ENCODE data around the gene RIN3. TPM values are rescaled to one million over a fixed set of nuclear protein-coding genes. Genes with fewer than 3 reads are reported as not detected.

RIN3 gene
- total and polyA plus RNA-seq, 4 donors: 5.0 to 15.6 (median 9.0) TPM

DNA sequence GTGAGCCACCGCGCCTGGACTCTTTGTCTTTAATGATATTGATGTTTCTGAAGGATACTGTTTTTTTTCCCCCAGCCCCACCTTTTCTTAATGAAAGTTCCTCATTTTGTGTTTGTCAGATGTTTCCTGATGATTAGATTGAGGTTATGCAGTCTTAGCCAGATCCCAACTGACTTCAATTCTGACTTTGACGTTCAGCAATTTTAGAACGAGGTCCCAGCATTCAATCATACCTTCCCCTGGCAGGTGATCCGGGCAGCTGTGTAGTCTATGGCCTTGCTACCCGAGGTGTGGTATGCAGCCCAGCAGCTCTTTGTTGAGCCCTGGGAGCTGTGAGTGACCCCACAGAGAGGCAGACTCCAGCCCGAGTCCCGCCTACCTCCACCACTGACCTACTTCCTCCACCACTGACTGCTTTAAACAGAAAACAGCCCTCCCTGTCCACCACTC, 152.1 kb downstream of the RIN3 start (continued):
- TF ChIP-seq, protein P1, sequence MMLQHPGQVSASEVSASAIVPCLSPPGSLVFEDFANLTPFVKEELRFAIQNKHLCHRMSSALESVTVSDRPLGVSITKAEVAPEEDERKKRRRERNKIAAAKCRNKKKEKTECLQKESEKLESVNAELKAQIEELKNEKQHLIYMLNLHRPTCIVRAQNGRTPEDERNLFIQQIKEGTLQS (IDR thresholded peaks at IDR 0.05): no peak
- TF ChIP-seq, protein P2, sequence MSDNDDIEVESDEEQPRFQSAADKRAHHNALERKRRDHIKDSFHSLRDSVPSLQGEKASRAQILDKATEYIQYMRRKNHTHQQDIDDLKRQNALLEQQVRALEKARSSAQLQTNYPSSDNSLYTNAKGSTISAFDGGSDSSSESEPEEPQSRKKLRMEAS (IDR thresholded peaks at IDR 0.05): no peak
- TF ChIP-seq FOXA2 (IDR thresholded peaks at IDR 0.05): no peak
- TF ChIP-seq FOXA1 (IDR thresholded peaks at IDR 0.05): no peak

DNA sequence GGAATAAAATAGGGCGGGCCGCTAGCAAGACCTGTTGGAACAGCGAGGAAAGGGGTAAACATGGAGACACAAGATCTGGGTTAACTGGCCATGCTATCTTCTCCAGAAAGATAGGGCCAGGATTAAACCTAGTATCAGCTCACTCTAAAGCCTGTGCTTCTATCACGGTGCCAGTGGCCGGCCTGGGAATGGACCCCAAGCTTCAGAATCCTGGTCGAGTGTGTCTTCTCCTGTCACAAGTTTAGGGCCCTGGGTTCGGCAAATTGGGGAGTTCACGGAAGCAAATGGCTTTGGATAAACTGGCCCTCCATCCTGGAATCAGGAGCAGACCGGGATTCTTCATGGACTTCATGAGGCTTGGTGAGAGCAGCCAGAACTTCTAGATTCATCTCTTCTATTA, 152.7 kb downstream of the RIN3 start:
- no peaks in the 10 kb centered on the region for H3K9me3 ChIP-seq (ENCODE audit: control insufficient read depth in 4 of 4, low read length in 3 of 4)
- H3K27ac ChIP-seq (ENCODE audit: low read depth in 1 of 2, low read length in 2 of 2): no peak overlapping the region
- peaks cover 0 to 24% (median 4%) of the 10 kb centered on the region in 4 donors for H3K36me3 ChIP-seq (ENCODE audit: control insufficient read depth in 4 of 4, insufficient read depth in 3 of 4, low read depth in 1 of 4, low read length in 3 of 4)
- H3K4me1 ChIP-seq (ENCODE audit: control insufficient read depth in 4 of 4, insufficient read depth in 4 of 4, low read length in 3 of 4): no peaks in the 10 kb centered on the region
- WGBS: 98% methylated on average over 9 of the region's 9 CpGs
- no peak for DNase-seq (ENCODE audit: low spot score)
- H3K27me3 ChIP-seq (ENCODE audit: control insufficient read depth in 4 of 4, insufficient read depth in 4 of 4, low read length in 3 of 4): no peaks in the 10 kb centered on the region
- H3K4me3 ChIP-seq (ENCODE audit: low read depth in 1 of 3, low read length in 3 of 3): no peak overlapping the region
- TF ChIP-seq RAD21 (IDR thresholded peaks at IDR 0.05) (no peak), SP1 (IDR thresholded peaks at IDR 0.05) (no peak), FOXA1 (IDR thresholded peaks at IDR 0.05) (no peak), NR2F2 (IDR thresholded peaks at IDR 0.05) (no peak), GABPA (IDR thresholded peaks at IDR 0.05 in 1 of 2, conservative IDR thresholded peaks at IDR 0.05 in 1 of 2) (no peak), FOXA2 (IDR thresholded peaks at IDR 0.05) (no peak), EGR1 (IDR thresholded peaks at IDR 0.05; ENCODE audit: low read depth in 2 of 2) (no peak), HNF4G (IDR thresholded peaks at IDR 0.05) (no peak), HNF4A (conservative IDR thresholded peaks at IDR 0.05) (no peak)
- TF ChIP-seq, protein P3, sequence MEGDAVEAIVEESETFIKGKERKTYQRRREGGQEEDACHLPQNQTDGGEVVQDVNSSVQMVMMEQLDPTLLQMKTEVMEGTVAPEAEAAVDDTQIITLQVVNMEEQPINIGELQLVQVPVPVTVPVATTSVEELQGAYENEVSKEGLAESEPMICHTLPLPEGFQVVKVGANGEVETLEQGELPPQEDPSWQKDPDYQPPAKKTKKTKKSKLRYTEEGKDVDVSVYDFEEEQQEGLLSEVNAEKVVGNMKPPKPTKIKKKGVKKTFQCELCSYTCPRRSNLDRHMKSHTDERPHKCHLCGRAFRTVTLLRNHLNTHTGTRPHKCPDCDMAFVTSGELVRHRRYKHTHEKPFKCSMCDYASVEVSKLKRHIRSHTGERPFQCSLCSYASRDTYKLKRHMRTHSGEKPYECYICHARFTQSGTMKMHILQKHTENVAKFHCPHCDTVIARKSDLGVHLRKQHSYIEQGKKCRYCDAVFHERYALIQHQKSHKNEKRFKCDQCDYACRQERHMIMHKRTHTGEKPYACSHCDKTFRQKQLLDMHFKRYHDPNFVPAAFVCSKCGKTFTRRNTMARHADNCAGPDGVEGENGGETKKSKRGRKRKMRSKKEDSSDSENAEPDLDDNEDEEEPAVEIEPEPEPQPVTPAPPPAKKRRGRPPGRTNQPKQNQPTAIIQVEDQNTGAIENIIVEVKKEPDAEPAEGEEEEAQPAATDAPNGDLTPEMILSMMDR (IDR thresholded peaks at IDR 0.05; ENCODE audit: low read depth, low read length, missing input control): no peak
- TF ChIP-seq, protein P4, sequence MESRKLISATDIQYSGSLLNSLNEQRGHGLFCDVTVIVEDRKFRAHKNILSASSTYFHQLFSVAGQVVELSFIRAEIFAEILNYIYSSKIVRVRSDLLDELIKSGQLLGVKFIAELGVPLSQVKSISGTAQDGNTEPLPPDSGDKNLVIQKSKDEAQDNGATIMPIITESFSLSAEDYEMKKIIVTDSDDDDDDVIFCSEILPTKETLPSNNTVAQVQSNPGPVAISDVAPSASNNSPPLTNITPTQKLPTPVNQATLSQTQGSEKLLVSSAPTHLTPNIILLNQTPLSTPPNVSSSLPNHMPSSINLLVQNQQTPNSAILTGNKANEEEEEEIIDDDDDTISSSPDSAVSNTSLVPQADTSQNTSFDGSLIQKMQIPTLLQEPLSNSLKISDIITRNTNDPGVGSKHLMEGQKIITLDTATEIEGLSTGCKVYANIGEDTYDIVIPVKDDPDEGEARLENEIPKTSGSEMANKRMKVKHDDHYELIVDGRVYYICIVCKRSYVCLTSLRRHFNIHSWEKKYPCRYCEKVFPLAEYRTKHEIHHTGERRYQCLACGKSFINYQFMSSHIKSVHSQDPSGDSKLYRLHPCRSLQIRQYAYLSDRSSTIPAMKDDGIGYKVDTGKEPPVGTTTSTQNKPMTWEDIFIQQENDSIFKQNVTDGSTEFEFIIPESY (IDR thresholded peaks at IDR 0.05): no peak
- TF ChIP-seq, protein P5, sequence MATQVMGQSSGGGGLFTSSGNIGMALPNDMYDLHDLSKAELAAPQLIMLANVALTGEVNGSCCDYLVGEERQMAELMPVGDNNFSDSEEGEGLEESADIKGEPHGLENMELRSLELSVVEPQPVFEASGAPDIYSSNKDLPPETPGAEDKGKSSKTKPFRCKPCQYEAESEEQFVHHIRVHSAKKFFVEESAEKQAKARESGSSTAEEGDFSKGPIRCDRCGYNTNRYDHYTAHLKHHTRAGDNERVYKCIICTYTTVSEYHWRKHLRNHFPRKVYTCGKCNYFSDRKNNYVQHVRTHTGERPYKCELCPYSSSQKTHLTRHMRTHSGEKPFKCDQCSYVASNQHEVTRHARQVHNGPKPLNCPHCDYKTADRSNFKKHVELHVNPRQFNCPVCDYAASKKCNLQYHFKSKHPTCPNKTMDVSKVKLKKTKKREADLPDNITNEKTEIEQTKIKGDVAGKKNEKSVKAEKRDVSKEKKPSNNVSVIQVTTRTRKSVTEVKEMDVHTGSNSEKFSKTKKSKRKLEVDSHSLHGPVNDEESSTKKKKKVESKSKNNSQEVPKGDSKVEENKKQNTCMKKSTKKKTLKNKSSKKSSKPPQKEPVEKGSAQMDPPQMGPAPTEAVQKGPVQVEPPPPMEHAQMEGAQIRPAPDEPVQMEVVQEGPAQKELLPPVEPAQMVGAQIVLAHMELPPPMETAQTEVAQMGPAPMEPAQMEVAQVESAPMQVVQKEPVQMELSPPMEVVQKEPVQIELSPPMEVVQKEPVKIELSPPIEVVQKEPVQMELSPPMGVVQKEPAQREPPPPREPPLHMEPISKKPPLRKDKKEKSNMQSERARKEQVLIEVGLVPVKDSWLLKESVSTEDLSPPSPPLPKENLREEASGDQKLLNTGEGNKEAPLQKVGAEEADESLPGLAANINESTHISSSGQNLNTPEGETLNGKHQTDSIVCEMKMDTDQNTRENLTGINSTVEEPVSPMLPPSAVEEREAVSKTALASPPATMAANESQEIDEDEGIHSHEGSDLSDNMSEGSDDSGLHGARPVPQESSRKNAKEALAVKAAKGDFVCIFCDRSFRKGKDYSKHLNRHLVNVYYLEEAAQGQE (IDR thresholded peaks at IDR 0.05): no peak
- TF ChIP-seq, protein P2 (IDR thresholded peaks at IDR 0.05): no peak
- H3K9ac ChIP-seq (ENCODE audit: low read depth in 1 of 2, low read length in 2 of 2): no peak overlapping the region

All from liver (tissue), 9 donors.